Astrocyte (in vitro differentiated cells and primary cell): ENCODE results near the gene UGT1A10.

ENCODE experiments used
- CTCF ChIP-seq: IDR thresholded peaks from 2 replicates; pipeline ENCODE4 v1.5.1; 2011; ENCODE audit warnings: low read depth, mild to moderate bottlenecking, inconsistent platforms, low read length, moderate library complexity; ENCODE audit not compliant: insufficient read depth
- EZH2 ChIP-seq: IDR thresholded peaks from 2 replicates; pipeline ENCODE4 v1.6.1; 2012; ENCODE audit warnings: mild to moderate bottlenecking, low read length, inconsistent platforms; ENCODE audit not compliant: insufficient read depth

DNA sequence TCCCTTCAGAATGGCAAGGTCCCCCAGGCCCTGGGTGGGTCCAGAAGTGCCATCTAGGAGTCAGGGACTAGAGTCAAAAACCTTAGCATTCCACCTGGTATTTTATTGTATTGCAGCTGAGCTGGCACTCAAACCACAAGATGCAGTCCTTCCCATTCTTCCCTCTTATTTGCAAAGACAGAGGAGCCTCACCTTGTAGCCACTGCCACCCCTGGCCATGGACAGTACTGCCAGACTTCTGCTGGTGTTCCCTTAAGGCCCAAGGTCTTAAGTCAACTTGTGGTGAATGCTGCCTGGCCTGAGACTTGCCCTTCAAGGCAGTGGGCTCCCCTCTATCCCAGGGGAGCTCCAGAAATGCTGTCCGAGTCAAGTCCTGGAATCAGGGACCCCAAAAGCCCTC, 6.9 kb downstream of the UGT1A10 start:
- TF ChIP-seq CTCF (no peak), EZH2 (no peak)
